Left ventricle myocardium inferior (tissue), 1 donor: Measurements from ENCODE around the gene PLEKHG4B. TPM values are rescaled to one million over a fixed set of nuclear protein-coding genes. Genes with fewer than 3 reads are reported as not detected.
"Not testable (repeated sequence)": the region's sequence is repeated elsewhere in the genome, so short reads cannot be mapped to it uniquely, and the experiment has no call there.

Source experiments
- DNase-seq: peaks from one replicate; pipeline ENCODE4 v3.0.0-alpha.2; 2020
- H3K27ac ChIP-seq: fragments of 200-600 bp; replicated peaks from 2 replicates; pipeline ENCODE4 v1.8.0; 2021
- H3K27me3 ChIP-seq: fragments of 200-600 bp; 2 replicates; pipeline ENCODE4 v1.8.0; 2021; ENCODE audit warnings: low read depth
- H3K36me3 ChIP-seq: fragments of 200-600 bp; 2 replicates; pipeline ENCODE4 v1.8.0; 2021
- H3K4me1 ChIP-seq: fragments of 200-600 bp; 2 replicates; pipeline ENCODE4 v1.8.0; 2021
- H3K4me3 ChIP-seq: fragments of 200-600 bp; 2 replicates; pipeline ENCODE4 v1.8.0; 2021; ENCODE audit warnings: mild to moderate bottlenecking, moderate library complexity
- H3K9me3 ChIP-seq: fragments of 200-600 bp; replicated peaks from 2 replicates; pipeline ENCODE4 v1.8.0; 2021
- CTCF ChIP-seq: fragments of 200-600 bp; IDR thresholded peaks from 2 replicates; pipeline ENCODE4 v1.8.0; 2021; ENCODE audit warnings: antibody characterized with exemption, mild to moderate bottlenecking, borderline replicate concordance
- intact Hi-C: fragments of 100-400 bp; cut with micrococcal nuclease; formaldehyde crosslinking; loops from one replicate; pipeline ENCODE4 v1.11.0; 2022
- total RNA-seq: library from RNA; stranded (reverse); fragmentation: NEBNext Ultra II Directional; extraction: Animal tissue kit (Norgen Biotek cat#: 25700); gene quantifications from one replicate; pipeline ENCODE4 v1.2.1, GENCODE V29; 2021
- donor health status: DM: no; HTN: yes; CAD: no; lungs with severe emphysema.

The PLEKHG4B gene
- total RNA-seq, 1 donor from 2014 or later = not detected

GRCh38 chr5:56561-57290, 35.2 kb upstream of the PLEKHG4B start:
- Histone ChIP-seq H3K9me3 (peaks cover 11% of the 10 kb centered on the region), H3K4me1 (peaks cover 16% of the 10 kb centered on the region), H3K27me3 (peaks cover 71% of the 10 kb centered on the region), H3K36me3 (no peaks in the 10 kb centered on the region), H3K4me3 (no peak overlapping the region), H3K27ac (no peak overlapping the region)
- TF ChIP-seq CTCF = no peak
- intact Hi-C loops = no loop called here
- no peak for DNase-seq

- H3K4me1 ChIP-seq, intact Hi-C loops, H3K36me3 ChIP-seq, DNase-seq, H3K4me3 ChIP-seq, H3K27ac ChIP-seq: not testable (repeated sequence)
- H3K27me3 ChIP-seq = peaks cover 46% of the 10 kb centered on the region
- peaks cover 11% of the 10 kb centered on the region for H3K9me3 ChIP-seq
Observed at GRCh38 chr5:60250-60649, 31.7 kb upstream of the PLEKHG4B start.

GRCh38 chr5:70440-70839, 21.5 kb upstream of the PLEKHG4B start:
- no peak overlapping the region for H3K27ac ChIP-seq
- no peak for DNase-seq
- H3K27me3 ChIP-seq = peaks cover 57% of the 10 kb centered on the region
- intact Hi-C loops = no loop called here
- H3K9me3 ChIP-seq = peaks cover 10% of the 10 kb centered on the region
- no peak overlapping the region for H3K4me3 ChIP-seq
- no peak for TF ChIP-seq CTCF
- H3K36me3 ChIP-seq = no peaks in the 10 kb centered on the region
- H3K4me1 ChIP-seq = no peaks in the 10 kb centered on the region

- H3K27ac ChIP-seq, DNase-seq, H3K9me3 ChIP-seq, H3K4me1 ChIP-seq, H3K36me3 ChIP-seq, H3K4me3 ChIP-seq, intact Hi-C loops: not testable (repeated sequence)
- H3K27me3 ChIP-seq = peaks cover 59% of the 10 kb centered on the region
Observed at GRCh38 chr5:72316-73180, 19.4 kb upstream of the PLEKHG4B start.

- H3K4me3 ChIP-seq, H3K27ac ChIP-seq, DNase-seq, intact Hi-C loops, H3K9me3 ChIP-seq, H3K4me1 ChIP-seq, H3K36me3 ChIP-seq: not testable (repeated sequence)
- peaks cover 59% of the 10 kb centered on the region for H3K27me3 ChIP-seq
Observed at GRCh38 chr5:73181-73447, 18.9 kb upstream of the PLEKHG4B start.

- DNase-seq = no peak
- no peaks in the 10 kb centered on the region for H3K9me3 ChIP-seq
- no peak overlapping the region for H3K4me3 ChIP-seq
- intact Hi-C loops = no loop called here
- H3K27ac ChIP-seq = no peak overlapping the region
- no peaks in the 10 kb centered on the region for H3K4me1 ChIP-seq
- no peaks in the 10 kb centered on the region for H3K36me3 ChIP-seq
- TF ChIP-seq CTCF = no peak
- H3K27me3 ChIP-seq = peaks cover 57% of the 10 kb centered on the region
Observed at GRCh38 chr5:73768-74502, 18.0 kb upstream of the PLEKHG4B start.
